Thyroid gland (tissue), 4 donors: ENCODE results near the gene MYO3A. TPM values are rescaled to one million over a fixed set of nuclear protein-coding genes. Genes with fewer than 3 reads are reported as not detected.

Experiments used
- DNase-seq, 2 donors: peaks; one replicate each; pipeline ENCODE4 v3.0.0-alpha.2; 2019
- H3K27ac ChIP-seq, 3 donors: fragments of 200-600 bp; sonication (generic); 1 replicate in 2 of 3; 2 replicates in 1 of 3; pipeline ENCODE4 v1.5.1; 2016 to 2019; ENCODE audit warnings: mild to moderate bottlenecking in 1 of 3, moderate library complexity in 1 of 3
- H3K27me3 ChIP-seq: fragments of 200-600 bp; sonication (generic); one replicate; pipeline ENCODE4 v1.5.1; 2019
- H3K36me3 ChIP-seq, 2 donors: fragments of 200-600 bp; sonication (generic); one replicate each; pipeline ENCODE4 v1.5.1; 2016 to 2019
- H3K4me1 ChIP-seq, 2 donors: fragments of 200-600 bp; sonication (generic); one replicate each; pipeline ENCODE4 v1.5.1; 2017 to 2019
- H3K4me3 ChIP-seq, 3 donors: fragments of 200-600 bp; sonication (generic); replicated peaks in 1 of 3; 1 replicate in 2 of 3; 2 replicates in 1 of 3; pipeline ENCODE4 v1.5.1; 2016; ENCODE audit warnings: mild to moderate bottlenecking in 1 of 3
- H3K9me3 ChIP-seq: fragments of 200-600 bp; sonication (generic); one replicate; pipeline ENCODE4 v1.5.1; 2017
- POLR2A ChIP-seq, 2 donors: fragments of 450-650 bp; IDR thresholded peaks; one replicate each; pipeline ENCODE4 v1.6.1; 2017; ENCODE audit warnings: antibody characterized with exemption in 2 of 2, mild to moderate bottlenecking in 2 of 2, moderate library complexity in 1 of 2
- WGBS, 2 donors: methylation state at CpG; one replicate each; pipeline ENCODE4 v1.1.5; 2017; 5-methylcytosine and 5-hydroxymethylcytosine counted together
- intact Hi-C: fragments of 100-400 bp; cut with DNase I; formaldehyde crosslinking; loops from one replicate; pipeline ENCODE4 v1.15.1; 2023
- total RNA-seq, 4 donors: library from RNA; depleted of rRNA; stranded (reverse); fragments of >200 nt; gene quantifications; one replicate each; pipeline ENCODE4 v1.2.3, GENCODE V29; 2016
- TF ChIP-seq, protein P1 (sequence below), 6 experiments: fragments of 200-600 bp in 3 of 6; fragments of 450-650 bp in 3 of 6; sonication (generic) in 3 of 6; IDR thresholded peaks; one replicate each; pipeline ENCODE4 v1.5.1; 2016 to 2019; ENCODE audit warnings: antibody characterized with exemption in 6 of 6, mild to moderate bottlenecking in 2 of 6, inconsistent platforms in 1 of 6, moderate library complexity in 1 of 6

The MYO3A gene
- total RNA-seq, 4 donors from 2014 or later: 1.6 to 2.9 (median 2.2) TPM

DNA sequence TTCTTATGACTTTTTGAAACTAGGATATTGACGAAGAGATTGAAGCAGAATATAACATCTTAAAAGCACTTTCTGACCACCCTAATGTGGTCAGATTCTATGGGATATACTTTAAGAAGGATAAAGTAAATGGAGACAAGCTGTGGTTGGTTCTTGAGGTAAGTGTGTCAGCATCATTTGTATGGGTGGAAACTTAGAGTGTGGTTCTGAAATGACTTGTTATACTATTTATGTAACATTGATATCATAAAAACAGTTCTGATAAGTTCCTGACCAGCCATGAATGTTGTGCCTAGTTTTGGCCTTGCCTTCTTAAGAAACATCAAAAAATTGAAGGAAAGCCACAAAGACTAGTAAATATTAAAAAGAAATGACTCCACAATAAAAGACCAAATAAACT lies 20.8 kb downstream of the MYO3A start:
- Histone ChIP-seq H3K4me3 (no peak overlapping the region), H3K27me3 (no peaks in the 10 kb centered on the region), H3K4me1 (no peaks in the 10 kb centered on the region), H3K27ac (no peak overlapping the region), H3K9me3 (no peaks in the 10 kb centered on the region), H3K36me3 (no peaks in the 10 kb centered on the region)
- intact Hi-C loops: no loop called here
- 80 to 90% methylated on average over 1 of the region's 1 CpG for WGBS, 2 donors
- TF ChIP-seq POLR2A (IDR thresholded peaks at IDR 0.05): no peak
- TF ChIP-seq, protein P1, sequence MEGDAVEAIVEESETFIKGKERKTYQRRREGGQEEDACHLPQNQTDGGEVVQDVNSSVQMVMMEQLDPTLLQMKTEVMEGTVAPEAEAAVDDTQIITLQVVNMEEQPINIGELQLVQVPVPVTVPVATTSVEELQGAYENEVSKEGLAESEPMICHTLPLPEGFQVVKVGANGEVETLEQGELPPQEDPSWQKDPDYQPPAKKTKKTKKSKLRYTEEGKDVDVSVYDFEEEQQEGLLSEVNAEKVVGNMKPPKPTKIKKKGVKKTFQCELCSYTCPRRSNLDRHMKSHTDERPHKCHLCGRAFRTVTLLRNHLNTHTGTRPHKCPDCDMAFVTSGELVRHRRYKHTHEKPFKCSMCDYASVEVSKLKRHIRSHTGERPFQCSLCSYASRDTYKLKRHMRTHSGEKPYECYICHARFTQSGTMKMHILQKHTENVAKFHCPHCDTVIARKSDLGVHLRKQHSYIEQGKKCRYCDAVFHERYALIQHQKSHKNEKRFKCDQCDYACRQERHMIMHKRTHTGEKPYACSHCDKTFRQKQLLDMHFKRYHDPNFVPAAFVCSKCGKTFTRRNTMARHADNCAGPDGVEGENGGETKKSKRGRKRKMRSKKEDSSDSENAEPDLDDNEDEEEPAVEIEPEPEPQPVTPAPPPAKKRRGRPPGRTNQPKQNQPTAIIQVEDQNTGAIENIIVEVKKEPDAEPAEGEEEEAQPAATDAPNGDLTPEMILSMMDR (IDR thresholded peaks at IDR 0.05): no peak
- no peak for DNase-seq

DNA sequence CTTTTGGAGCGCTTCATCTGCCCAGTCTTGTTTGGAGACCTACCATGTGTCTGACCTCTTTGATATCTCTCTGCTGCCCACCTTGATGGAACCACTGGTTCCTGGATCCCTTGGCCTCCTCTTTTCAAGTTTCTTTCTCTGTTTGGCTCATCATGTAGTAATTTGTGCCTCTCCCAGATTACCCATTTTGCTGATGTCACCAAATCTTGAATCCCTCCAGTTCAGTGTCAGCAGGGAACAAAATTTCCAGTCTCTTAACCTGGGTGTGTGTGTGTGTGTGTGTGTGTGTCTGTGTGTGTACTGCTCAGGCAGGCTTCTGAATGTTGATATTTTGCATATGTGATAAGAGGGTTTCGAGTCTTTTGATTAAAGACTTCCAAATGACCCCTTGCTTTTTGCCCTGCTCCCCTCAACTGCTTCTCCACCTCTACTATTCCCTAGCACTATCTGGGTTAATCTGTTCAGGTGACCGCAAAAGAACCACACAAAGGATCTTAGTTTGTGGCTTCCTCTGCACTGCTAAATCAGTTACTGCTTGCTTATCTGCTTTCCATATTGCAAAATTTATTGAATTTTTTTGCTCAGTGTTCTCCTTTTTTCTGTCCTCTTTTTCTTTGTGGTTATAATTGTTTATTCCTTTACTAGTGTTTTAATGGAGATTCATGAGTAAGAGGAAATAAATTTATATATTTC lies 25.7 kb downstream of the MYO3A start:
- no peak for DNase-seq
- 81 to 93% methylated on average over 3 of the region's 3 CpGs for WGBS, 2 donors
- Histone ChIP-seq H3K27ac (no peak overlapping the region), H3K4me3 (no peak overlapping the region), H3K27me3 (no peaks in the 10 kb centered on the region), H3K36me3 (no peaks in the 10 kb centered on the region), H3K9me3 (no peaks in the 10 kb centered on the region), H3K4me1 (no peaks in the 10 kb centered on the region)
- intact Hi-C loops: no loop called here
- TF ChIP-seq, protein P1 (IDR thresholded peaks at IDR 0.05): no peak
- no peak for TF ChIP-seq POLR2A (IDR thresholded peaks at IDR 0.05)

DNA sequence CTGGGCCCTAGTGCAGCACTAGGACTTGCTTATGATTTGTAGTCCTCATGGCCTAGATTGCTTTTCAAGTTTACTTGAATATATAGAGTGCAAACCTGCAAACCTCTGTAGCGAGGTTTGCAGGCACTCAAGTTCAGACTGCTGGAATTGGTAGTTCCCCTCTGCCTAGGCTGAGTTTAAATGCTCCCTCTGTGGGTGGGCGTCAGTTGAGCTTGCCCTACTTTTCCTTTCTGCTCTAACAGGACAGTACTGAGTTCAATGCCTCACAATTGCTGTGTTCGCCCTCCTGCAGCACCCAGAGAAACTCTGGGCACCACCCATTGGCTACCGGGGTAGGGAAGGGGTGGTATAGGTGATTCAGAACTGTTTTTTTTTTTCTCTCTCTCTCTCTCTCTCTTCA lies 31.6 kb downstream of the MYO3A start:
- intact Hi-C loops: no loop called here
- no peak for DNase-seq
- no peak overlapping the region for H3K27ac ChIP-seq
- TF ChIP-seq, protein P1 (IDR thresholded peaks at IDR 0.05): no peak
- no peak for TF ChIP-seq POLR2A (IDR thresholded peaks at IDR 0.05)
- no peaks in the 10 kb centered on the region for H3K9me3 ChIP-seq
- no peaks in the 10 kb centered on the region for H3K36me3 ChIP-seq
- H3K4me1 ChIP-seq: no peaks in the 10 kb centered on the region
- no peaks in the 10 kb centered on the region for H3K27me3 ChIP-seq
- WGBS, 2 donors: 80 to 89% methylated on average over 4 of the region's 4 CpGs
- H3K4me3 ChIP-seq: no peak overlapping the region

- TF ChIP-seq POLR2A (IDR thresholded peaks at IDR 0.05): no peak
- TF ChIP-seq, protein P1 (IDR thresholded peaks at IDR 0.05): no peak
- no peak overlapping the region for H3K4me3 ChIP-seq
- H3K27me3 ChIP-seq: no peaks in the 10 kb centered on the region
- no peaks in the 10 kb centered on the region for H3K4me1 ChIP-seq
- H3K27ac ChIP-seq: no peak overlapping the region
- no peaks in the 10 kb centered on the region for H3K9me3 ChIP-seq
- no peak for DNase-seq
- intact Hi-C loops: no loop called here
- 77 to 83% methylated on average over 2 of the region's 2 CpGs for WGBS, 2 donors
- no peaks in the 10 kb centered on the region for H3K36me3 ChIP-seq
Measured at GRCh38 chr10:25966844-25967243, 32.8 kb downstream of the MYO3A start.

DNA sequence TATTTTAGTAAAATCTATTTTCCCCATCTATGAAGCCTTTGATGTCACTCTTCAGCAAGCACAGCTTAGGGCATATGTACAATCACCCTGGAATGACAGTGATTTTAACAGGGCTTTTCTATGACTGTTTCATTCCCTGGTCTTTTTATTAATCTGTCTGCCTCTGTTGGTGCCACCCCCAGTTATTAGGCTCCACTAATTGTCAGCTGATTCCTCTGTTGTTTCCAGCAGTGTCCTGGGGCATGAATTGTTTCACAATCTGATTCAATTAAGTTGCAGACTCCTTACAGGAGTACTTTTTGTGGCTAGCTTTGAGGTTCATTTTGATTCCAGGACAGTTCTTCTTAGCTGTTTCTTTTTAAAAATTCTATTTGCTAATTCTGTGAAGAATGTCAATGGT lies 38.6 kb downstream of the MYO3A start:
- no peaks in the 10 kb centered on the region for H3K4me1 ChIP-seq
- no peaks in the 10 kb centered on the region for H3K36me3 ChIP-seq
- H3K27ac ChIP-seq: no peak overlapping the region
- TF ChIP-seq POLR2A (IDR thresholded peaks at IDR 0.05): no peak
- TF ChIP-seq, protein P1 (IDR thresholded peaks at IDR 0.05): no peak
- H3K27me3 ChIP-seq: no peaks in the 10 kb centered on the region
- H3K9me3 ChIP-seq: no peaks in the 10 kb centered on the region
- DNase-seq: no peak
- no peak overlapping the region for H3K4me3 ChIP-seq
- intact Hi-C loops: no loop called here
